HUDEP-2 (cell line): Measurements from ENCODE around the gene EFHC1.

ENCODE experiments used
- DNase-seq, 76 experiments: peaks; one replicate each; lab custom pipeline; 2025; ENCODE audit not compliant: unreplicated experiment in 76 of 76; lab: John Stamatoyannopoulos, UW

The EFHC1 gene

GRCh38 chr6:52550014-52550575, 130.0 kb downstream of the EFHC1 start:
- no peak for DNase-seq

- DNase-seq, result no peak
Measured at GRCh38 chr6:52550870-52551269, 130.7 kb downstream of the EFHC1 start.

- no peak for DNase-seq
Measured at GRCh38 chr6:52551483-52552277, 131.5 kb downstream of the EFHC1 start.

GRCh38 chr6:52552278-52552643, 132.1 kb downstream of the EFHC1 start:
- no peak for DNase-seq

- no peak for DNase-seq
Measured at GRCh38 chr6:52553158-52553557, 133.0 kb downstream of the EFHC1 start.

GRCh38 chr6:52553719-52554118, 133.6 kb downstream of the EFHC1 start:
- DNase-seq, result no peak

GRCh38 chr6:52554684-52555280, 134.6 kb downstream of the EFHC1 start:
- no peak for DNase-seq

- DNase-seq, result no peak
Measured at GRCh38 chr6:52555518-52556233, 135.5 kb downstream of the EFHC1 start.

GRCh38 chr6:52557389-52558265, 137.5 kb downstream of the EFHC1 start:
- DNase-seq, result no peak

GRCh38 chr6:52558266-52559000, 138.3 kb downstream of the EFHC1 start:
- DNase-seq, result no peak

- no peak for DNase-seq
Measured at GRCh38 chr6:52560462-52560861, 140.3 kb downstream of the EFHC1 start.

GRCh38 chr6:52562911-52563310, 142.8 kb downstream of the EFHC1 start:
- peak in 11 of 76 experiments; percentile 10 to 45 (median 17) for DNase-seq

- DNase-seq, result no peak
Measured at GRCh38 chr6:52564856-52565255, 144.7 kb downstream of the EFHC1 start.

GRCh38 chr6:52566201-52566600, 146.1 kb downstream of the EFHC1 start:
- DNase-seq, result no peak

GRCh38 chr6:52566853-52567279, 146.7 kb downstream of the EFHC1 start:
- DNase-seq, result no peak

GRCh38 chr6:52568320-52568719, 148.2 kb downstream of the EFHC1 start:
- no peak for DNase-seq

GRCh38 chr6:52570291-52570700, 150.2 kb downstream of the EFHC1 start:
- no peak for DNase-seq

GRCh38 chr6:52571099-52571755, 151.1 kb downstream of the EFHC1 start:
- no peak for DNase-seq

GRCh38 chr6:52572536-52572935, 152.4 kb downstream of the EFHC1 start:
- DNase-seq, result no peak
